Thoracic aorta (tissue), 2 donors: ENCODE data around the gene AQP6. TPM values are rescaled to one million over a fixed set of nuclear protein-coding genes. Genes with fewer than 3 reads are reported as not detected.

ENCODE experiments used
- ATAC-seq: fragments of 150-250 bp; one replicate; pipeline ENCODE4 v1.8.0; 2017; ENCODE audit warnings: low read depth; ENCODE audit not compliant: insufficient number of reproducible peaks, low FRiP score
- DNase-seq: peaks from one replicate; pipeline ENCODE4 v3.0.0-alpha.2; 2020; ENCODE audit warnings: low spot score
- H3K27ac ChIP-seq, 2 donors: fragments of 200-600 bp; sonication (generic); 1 replicate in 1 of 2; 2 replicates in 1 of 2; pipeline ENCODE4 v1.5.1; 2016; ENCODE audit warnings: mild to moderate bottlenecking in 2 of 2, moderate library complexity in 2 of 2
- H3K27me3 ChIP-seq: fragments of 200-600 bp; sonication (generic); replicated peaks from 2 replicates; pipeline ENCODE4 v1.6.0; 2016; ENCODE audit warnings: mild to moderate bottlenecking; ENCODE audit not compliant: insufficient read depth
- H3K36me3 ChIP-seq: fragments of 200-600 bp; sonication (generic); one replicate; pipeline ENCODE4 v1.5.1; 2016
- H3K4me1 ChIP-seq, 2 donors: fragments of 200-600 bp; sonication (generic); 1 replicate in 1 of 2; 2 replicates in 1 of 2; pipeline versions ENCODE4 v1.5.1 to v1.6.0; 2016; ENCODE audit warnings: low read depth in 2 of 2, mild to moderate bottlenecking in 1 of 2; ENCODE audit not compliant: control insufficient read depth in 1 of 2
- H3K4me3 ChIP-seq: fragments of 200-600 bp; sonication (generic); 2 replicates; pipeline ENCODE4 v1.5.1; 2016; ENCODE audit warnings: mild to moderate bottlenecking
- H3K9me3 ChIP-seq: fragments of 200-600 bp; sonication (generic); 2 replicates; pipeline ENCODE4 v1.5.1; 2016
- CTCF ChIP-seq: fragments of 200-600 bp; sonication (generic); IDR thresholded peaks from one replicate; pipeline ENCODE4 v1.5.1; 2019; ENCODE audit warnings: antibody characterized with exemption
- total RNA-seq, 2 donors: library from RNA; depleted of rRNA; stranded (reverse); fragments of >200 nt; gene quantifications; one replicate each; pipeline versions ENCODE4 v1.1.0 to v1.2.3, GENCODE V29; 2016

AQP6 gene
- total RNA-seq, 2 donors from 2014 or later, result not detected

DNA sequence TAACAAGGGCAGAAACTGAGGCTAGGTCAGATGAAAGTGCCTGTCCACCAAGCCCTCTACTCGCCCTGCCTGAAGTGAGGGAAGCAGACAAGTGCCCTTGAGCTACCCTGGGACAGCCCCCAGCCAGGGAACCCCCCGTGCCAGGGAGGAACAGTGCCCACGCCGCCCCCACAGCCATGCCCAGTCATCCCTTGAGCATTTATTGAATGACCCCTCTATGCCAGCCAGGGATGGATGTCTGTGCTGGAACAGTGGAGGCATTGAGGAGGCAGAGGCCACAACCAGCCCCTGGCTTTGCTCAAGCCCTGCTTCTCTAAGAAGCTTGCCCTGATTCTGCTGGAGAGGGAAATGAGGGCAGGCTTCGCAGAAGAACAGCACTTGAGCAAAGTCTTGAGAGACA is 3.7 kb upstream of the AQP6 start:
- Histone ChIP-seq H3K27me3 (no peaks in the 10 kb centered on the region), H3K4me1 (peaks cover 0 to 18% of the 10 kb centered on the region in 2 donors), H3K27ac (no peak overlapping the region), H3K36me3 (no peaks in the 10 kb centered on the region), H3K4me3 (no peak overlapping the region), H3K9me3 (no peaks in the 10 kb centered on the region)
- no peak for TF ChIP-seq CTCF
- ATAC-seq (no peak), DNase-seq (no peak)

DNA sequence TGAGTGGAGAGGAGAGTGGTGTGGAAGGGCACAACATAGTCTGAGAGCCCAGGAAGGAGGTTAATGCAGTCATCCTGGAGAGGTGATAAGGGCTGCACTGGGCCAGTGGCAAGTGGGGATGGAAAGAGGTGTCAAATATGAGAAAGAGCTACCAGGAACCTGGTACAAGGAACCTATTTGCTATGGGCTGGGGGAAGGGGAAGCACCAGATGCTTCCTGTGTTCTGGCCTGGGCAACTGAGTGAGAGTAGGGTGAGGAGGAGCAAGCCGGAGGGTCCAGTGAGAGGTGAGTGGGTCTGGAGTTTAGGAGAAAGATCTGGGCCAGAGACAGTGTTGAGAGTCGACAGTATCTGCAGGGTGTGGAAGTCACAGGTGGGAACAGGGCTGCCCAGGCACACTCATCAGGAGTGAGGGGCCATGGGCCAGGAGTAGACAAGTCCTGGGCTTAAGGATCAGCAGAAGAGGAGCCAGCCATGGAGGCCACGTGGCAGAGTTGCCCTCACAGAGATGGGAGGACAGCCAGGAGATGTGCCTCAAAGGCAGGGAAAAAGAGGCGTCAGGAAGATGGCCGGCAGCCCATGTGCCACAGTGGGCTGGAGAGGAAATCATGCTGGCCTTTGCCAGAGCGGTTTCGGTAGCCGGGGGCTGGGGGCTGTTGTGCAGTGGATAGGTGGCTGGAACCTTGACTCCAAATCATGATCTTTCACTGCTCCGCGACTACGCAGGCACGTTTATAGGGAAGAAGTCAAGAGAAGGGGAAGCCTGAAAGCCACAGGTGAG is 2.9 kb upstream of the AQP6 start:
- TF ChIP-seq CTCF, result no peak
- ATAC-seq (no peak), DNase-seq (no peak)
- Histone ChIP-seq H3K27ac (no peak overlapping the region), H3K9me3 (no peaks in the 10 kb centered on the region), H3K4me3 (no peak overlapping the region), H3K36me3 (no peaks in the 10 kb centered on the region), H3K27me3 (no peaks in the 10 kb centered on the region), H3K4me1 (peaks cover 3 to 24% of the 10 kb centered on the region in 2 donors)

DNA sequence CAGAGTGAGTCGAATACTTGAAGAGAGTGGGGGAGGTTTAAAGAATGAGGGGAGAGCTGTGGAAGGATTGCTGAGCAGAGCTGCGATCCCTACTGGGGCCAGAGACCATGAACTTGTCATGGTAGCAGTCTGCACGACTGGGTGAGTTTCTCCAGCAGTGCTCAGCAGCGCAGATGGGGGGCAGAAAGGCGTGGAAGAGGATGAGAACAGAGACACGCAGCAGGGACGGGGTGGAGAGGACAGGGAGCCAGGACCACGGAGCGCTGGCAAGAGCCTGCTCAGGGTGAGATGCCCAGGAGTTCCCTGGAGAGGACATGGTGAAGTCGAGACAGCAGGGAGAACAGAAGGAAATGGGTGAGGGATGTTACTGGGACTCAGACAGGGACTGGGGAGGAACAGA is 2.1 kb upstream of the AQP6 start:
- no peak overlapping the region for H3K4me3 ChIP-seq
- H3K9me3 ChIP-seq, result no peaks in the 10 kb centered on the region
- no peak for TF ChIP-seq CTCF
- no peaks in the 10 kb centered on the region for H3K36me3 ChIP-seq
- H3K27ac ChIP-seq, result no peak overlapping the region
- ATAC-seq, result no peak
- no peaks in the 10 kb centered on the region for H3K27me3 ChIP-seq
- H3K4me1 ChIP-seq, result peaks cover 9 to 32% of the 10 kb centered on the region in 2 donors
- DNase-seq, result no peak

- Histone ChIP-seq H3K27me3 (no peaks in the 10 kb centered on the region), H3K4me1 (peaks cover 9 to 33% of the 10 kb centered on the region in 2 donors), H3K36me3 (no peaks in the 10 kb centered on the region), H3K9me3 (no peaks in the 10 kb centered on the region), H3K27ac (no peak overlapping the region), H3K4me3 (no peak overlapping the region)
- no peak for ATAC-seq
- no peak for DNase-seq
- no peak for TF ChIP-seq CTCF
These were observed 1.6 kb upstream of the AQP6 start for GRCh38 chr12:49971141-49971540.

GRCh38 chr12:49972129-49972528 is 618 bp upstream of the AQP6 start:
- TF ChIP-seq CTCF, result no peak
- H3K27ac ChIP-seq, result no peak overlapping the region
- no peaks in the 10 kb centered on the region for H3K36me3 ChIP-seq
- ATAC-seq, result no peak
- H3K4me3 ChIP-seq, result no peak overlapping the region
- no peaks in the 10 kb centered on the region for H3K9me3 ChIP-seq
- H3K27me3 ChIP-seq, result no peaks in the 10 kb centered on the region
- peaks cover 9 to 32% of the 10 kb centered on the region in 2 donors for H3K4me1 ChIP-seq
- DNase-seq, result no peak
